Fibroblast of peridontal ligament (primary cell): ENCODE data around the gene ATP6V1B1.

Source experiments
- DNase-seq: peaks from one replicate; pipeline ENCODE4 v3.0.0-alpha.2; 2010; ENCODE audit errors: extremely low read depth

The ATP6V1B1 gene

DNA sequence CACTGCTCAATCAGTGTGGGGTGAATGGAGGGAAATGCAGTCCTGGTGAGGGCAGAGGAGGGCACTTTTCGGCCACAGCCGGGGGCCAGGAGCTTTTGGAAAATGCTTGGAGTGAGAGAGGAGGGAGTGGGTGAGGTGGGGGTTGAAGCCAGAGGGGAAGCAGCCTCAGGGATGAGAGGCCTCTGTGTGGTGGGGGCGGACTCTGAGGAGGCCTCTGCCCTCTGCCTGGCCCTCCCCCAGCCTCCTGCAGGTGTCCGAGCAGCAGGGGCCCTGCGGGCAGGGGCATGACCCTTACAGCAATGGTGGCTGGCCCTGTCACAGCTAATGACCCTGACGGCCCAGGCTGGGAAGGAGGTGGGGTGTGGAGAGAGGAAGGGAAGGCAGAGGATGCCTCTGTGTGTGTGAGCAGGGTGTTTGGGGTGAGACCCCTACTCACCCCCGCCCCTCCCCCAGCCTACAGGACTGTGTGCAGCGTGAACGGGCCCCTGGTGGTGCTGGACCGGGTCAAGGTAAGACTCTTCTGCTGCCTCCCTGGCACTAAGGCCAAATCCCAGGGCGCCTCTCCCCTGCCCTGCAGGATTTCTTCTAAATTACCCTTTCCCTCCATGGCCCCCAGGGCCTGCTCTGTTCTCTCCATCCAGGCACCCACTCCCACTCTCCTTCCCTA, 7.6 kb downstream of the ATP6V1B1 start:
- no peak for DNase-seq

DNA sequence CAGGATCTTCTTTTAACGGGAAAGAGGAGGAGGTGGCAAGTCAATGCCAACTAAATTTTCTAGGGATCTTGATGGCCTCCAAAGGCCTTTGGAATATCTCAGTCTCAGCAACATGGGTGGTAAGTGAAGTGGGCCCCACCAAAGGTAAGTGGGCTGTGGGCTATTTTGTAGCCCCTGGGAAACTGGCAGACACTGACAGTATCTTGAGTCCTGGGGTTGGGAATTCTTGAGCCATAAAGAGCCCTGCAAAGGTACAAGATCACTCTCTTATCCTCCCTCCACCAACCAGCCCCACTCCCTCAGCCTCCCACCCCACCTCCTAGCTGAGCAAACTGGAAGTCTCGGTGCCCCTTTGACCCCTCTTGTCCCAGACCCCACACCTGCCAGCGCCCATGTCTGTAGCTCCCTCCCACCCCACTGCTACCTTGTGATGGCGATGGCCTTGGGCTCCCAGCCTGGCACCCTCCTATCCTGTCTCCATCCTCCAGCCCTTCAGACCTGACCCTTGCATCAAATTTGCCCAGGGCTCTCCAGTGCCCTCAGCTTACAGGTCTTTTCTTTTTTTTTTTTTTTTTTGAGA, 8.5 kb downstream of the ATP6V1B1 start:
- no peak for DNase-seq

DNA sequence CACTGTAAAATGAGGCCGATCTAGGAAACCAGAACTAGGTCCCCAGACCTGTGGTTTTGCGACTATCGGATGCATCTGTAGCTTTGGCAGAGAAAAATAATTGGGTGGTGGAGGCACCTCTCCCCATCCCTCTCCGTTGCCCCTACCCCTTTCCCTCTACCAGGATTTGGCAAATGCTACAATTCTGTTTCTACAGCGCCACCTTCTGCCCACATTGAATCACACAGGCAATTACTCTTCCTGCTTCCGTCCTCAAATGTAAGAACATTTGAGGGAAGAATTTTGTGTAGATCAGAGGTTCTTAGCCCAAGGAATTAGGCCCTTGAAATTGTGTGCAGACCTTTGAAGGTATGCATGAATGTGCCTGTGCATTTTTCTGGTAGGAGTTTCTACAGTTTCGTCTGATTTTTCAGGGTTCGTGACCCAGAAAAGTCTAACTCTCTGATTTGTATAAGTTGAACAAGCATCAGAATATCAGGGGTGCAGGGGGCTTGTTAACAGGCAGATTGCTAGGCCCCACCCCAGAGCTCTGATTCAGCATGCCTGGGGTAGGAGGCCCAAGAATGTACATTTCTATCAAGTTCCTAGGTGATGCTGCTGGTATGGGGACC, 11.2 kb downstream of the ATP6V1B1 start:
- DNase-seq, result peak; percentile 71

DNA sequence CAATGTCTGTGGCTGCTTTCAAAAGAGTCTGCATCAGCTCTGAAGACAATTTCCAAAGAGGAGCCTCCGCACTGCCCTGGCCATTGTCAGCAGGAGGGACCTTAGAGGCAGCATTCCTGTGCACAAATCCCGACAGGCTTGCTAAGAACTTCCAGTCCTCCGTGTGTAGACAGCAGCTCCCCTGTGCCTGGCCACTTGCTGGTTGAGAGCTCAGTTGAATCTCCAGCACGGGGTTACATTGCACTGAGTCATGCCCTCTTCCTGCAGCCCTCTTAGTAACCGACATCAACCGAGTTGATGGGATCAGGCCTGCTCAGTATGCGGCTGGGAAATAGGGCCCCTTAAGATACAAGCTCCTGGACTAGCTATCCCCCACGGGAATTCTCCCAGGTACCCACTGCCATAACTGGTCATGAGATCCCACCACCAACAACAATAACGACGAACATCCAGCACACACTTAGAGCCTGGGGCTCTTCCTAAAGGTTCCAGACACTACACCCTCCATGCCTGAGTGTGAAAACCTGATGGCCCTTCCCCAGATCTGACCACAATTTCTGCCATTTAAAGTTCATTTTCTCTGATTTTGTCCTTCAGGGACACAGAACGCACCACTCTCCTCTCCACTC, 12.0 kb downstream of the ATP6V1B1 start:
- peak; percentile 27 for DNase-seq

DNA sequence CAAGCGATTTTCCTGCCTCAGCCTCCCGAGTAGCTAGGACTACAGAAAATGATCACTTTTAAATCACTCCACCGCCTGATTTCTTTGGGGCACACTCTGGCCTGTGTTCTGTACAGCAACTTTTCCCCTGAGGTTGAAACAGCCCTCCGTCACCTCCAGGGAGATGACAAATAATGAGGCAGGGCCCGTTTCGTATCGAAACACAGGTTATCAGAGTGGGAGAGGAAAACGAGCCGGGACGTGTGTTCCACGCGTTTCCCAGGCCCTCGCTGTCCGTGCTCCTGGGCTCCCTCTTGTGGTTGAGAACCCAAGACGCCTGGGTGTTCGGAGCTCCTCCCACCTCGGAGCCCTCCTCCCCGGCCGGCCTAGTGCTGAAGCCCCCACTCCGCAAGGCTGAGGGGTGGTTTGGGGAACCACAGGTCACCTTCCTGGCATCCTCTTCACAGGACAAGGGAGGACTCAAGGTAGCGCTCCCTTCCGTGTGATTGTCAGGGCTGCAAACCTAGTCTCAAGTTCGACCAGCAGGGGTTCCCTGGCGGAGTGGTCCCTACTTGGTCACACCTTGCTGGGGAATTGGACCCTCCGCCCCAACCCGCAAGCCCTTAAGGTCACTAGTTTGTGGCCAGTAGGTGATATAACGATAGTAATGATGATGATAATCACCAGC, 12.8 kb downstream of the ATP6V1B1 start:
- DNase-seq, result peak; percentile 73

DNA sequence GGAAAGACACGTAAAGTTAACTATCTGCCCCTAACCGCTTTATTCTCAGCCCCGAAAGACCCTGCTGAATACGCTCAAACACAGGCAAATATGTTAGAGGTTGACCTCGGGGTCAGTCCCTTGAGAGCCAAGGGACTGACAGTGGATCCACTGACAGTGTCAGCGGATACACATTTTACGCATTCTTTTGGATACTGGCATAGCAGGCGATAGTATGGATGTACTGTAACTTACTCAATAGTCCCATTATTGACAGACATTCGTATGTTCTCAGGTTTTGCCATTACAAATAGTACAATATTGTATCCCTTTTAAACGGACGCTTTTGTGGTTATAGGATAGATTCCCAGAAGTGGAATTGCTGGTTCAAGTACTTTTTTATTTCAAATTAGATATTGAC, 13.4 kb downstream of the ATP6V1B1 start:
- no peak for DNase-seq

DNA sequence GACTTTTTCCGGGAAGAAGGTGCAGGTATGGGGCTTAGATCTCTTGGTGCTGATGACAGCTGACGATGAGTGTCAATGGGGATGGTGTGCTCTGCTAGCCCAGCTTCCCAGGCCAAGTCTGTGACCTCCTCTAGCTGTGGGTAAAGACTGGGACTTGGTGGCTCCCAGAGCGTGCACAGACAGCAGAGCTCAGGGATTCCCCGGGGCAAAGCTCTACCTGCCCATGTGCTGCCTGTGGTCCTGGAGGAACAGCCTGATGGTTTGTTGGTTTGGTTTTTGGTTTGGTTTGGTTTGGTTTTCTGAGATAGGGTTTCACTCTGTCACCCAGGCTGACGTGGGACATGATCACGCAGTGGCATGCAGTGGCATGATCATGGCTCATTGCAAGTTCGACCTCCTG, 19.2 kb downstream of the ATP6V1B1 start:
- DNase-seq, result no peak

DNA sequence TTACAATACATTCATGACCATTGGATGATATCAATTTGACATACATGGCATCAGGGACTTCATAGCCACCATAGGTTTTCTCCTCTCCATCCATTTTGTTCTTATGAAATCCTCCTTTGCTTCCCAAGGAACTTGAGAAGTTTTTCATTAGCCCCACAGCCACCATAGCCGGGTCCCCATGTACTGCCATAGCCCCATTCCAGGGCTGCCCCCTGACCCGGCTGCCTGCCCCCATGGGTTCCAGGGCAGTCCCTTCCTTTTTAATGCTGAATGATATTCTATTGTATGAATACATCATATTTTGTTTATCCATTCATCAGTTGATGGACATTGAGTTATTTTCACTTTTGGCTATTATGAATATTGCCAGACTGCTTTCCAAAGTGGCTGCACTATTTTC, 20.4 kb downstream of the ATP6V1B1 start:
- no peak for DNase-seq

DNA sequence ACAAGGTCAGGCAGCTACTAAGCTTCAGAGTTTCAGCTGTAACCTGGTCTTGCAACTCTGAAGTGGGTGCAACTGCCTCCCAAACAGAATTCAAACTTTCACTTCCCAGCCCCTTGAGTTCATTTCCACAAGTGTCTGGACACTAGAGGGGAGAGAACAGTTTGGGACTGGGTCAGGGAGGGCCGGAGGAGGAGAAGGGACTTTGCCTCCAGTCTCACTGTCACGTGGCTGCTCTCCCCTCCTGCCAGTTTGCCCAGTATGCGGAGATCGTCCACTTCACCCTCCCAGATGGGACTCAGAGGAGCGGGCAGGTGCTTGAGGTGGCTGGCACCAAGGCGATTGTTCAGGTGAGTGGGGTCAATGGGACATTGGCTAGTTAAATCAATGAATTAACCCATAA, 22.1 kb downstream of the ATP6V1B1 start:
- DNase-seq, result no peak

DNA sequence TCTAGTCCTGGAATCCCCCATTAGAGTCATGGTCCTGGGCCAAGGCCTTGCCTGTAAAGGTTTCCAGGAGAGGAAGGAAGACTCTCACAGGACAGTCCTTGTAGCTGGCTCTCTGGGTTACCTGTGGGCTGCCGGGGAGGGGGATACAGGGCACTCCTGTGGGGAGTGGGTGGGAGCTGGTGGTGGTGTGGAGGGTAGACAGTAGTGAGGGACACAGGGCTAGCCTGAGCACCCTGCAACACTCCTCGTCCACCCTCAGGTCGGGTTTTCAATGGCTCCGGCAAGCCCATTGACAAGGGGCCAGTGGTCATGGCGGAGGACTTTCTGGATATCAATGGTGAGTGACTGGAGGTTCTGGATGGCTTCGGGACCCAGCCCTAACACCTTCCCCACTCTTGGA, 23.1 kb downstream of the ATP6V1B1 start:
- DNase-seq, result no peak

DNA sequence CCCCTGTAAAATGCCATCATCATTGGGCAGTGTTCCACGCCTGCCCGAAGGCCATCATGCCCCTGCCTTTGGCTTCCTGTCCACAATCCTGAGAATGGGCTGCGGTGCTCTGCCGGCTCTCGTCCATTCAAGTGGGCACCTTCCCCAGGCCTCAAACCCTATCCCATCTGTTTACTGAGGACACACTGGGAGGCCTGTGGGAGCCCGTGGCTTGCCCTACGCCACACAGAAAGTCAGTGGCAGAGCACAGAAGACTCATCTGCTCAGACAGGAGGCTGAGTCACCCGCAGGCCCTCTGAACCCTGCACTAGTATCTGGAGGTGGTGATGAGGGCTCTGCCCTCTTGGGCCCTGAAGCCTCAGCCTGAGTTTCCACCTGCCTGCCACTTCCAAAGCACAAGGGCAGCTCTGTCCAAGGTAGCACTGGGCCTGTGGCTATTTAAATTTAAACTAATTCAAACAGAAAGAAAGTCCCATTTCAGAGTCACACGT, 23.6 kb downstream of the ATP6V1B1 start:
- DNase-seq, result no peak

DNA sequence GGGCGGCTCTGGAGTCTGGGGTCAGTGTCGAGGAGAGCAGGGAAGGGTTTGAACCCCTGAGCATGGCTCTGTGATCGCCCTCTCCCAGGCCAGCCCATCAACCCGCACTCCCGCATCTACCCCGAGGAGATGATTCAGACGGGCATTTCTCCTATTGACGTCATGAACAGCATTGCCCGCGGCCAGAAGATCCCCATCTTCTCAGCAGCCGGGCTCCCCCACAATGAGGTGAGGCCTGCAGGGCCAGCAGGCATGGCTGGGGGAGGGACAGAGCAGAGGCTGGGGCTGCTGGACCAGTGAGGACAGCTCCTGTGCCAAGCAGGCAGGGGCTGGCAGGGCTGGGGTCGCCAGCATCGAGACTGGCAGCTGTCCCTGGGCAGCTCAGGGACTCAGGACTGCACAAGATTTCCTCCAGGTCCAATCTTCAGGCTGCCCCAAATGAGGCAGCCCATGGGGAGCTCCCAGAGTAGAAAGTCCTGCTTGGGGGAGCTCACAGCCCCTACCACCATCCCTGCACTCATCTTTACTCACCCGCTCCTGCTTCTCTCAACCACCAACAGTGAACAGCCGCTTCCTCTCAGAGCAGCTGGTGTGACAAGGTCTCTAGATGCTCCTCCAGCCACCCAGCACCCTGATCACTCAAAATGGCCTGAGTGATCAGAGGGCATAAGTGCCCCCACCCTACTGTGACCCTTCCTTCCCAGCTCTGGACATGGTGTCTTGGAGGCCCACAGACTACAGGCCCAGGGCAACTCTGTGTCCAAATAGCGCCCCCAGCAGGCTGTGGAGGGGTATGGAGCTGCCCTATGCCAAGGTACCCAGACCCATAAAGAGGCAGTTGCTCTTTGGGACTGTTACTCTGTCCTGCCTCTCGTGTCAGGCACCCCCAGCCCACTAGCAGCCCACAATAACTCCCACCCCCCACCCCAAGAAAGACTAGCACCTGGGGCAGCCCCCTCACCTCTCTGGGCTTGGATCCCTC, 24.4 kb downstream of the ATP6V1B1 start:
- DNase-seq, result no peak

DNA sequence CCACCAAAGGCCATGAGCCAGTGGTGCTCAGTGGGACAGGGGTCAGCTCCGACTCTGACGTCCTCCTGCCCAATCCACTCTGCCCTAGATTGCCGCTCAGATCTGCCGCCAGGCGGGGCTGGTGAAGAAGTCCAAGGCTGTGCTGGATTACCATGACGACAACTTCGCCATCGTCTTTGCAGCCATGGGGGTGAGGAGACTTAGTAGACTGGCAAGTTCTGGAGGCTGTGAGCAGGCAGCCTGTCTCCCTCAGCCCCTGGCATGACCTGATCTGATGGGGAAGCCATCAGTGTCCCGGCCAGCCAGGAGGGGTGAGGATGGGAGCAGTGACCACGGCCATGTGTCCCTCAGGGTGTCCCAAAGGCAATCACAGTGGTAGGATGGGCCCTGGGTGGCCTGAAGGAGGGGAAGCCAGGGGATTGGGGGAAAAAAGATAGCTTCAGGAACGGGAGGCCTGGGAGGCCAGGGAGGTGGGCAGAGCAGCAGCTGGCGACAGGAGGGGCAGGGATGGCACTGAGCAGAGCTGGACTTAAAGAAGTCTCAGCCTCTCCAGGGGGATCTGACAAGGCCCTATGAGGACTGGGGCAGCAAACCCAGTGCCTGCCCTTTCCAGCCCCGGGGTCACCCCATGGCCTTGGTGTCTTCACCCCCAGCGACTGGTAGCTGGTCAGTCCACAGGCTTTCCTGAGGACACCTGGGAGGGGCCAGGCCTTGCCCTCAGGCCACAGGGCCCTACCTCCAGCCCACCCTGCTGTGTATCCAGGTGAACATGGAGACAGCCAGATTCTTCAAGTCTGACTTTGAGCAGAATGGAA, 25.3 kb downstream of the ATP6V1B1 start:
- no peak for DNase-seq

DNA sequence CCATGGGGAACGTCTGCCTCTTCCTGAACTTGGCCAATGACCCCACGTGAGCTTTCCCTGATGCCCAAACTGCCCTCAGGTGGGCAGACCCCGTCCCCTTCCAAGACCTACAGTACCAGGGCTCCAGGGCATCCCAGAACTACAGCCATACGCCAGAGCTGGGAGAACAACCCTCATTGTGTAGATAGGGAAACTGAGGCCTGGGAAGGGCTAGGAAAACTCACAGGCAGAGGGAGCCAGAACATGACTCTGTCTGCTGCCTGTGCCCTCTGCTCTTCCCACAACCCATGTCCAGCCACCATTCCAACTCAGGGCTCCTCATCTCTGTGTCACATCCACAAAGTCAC, 25.9 kb downstream of the ATP6V1B1 start:
- DNase-seq, result no peak

DNA sequence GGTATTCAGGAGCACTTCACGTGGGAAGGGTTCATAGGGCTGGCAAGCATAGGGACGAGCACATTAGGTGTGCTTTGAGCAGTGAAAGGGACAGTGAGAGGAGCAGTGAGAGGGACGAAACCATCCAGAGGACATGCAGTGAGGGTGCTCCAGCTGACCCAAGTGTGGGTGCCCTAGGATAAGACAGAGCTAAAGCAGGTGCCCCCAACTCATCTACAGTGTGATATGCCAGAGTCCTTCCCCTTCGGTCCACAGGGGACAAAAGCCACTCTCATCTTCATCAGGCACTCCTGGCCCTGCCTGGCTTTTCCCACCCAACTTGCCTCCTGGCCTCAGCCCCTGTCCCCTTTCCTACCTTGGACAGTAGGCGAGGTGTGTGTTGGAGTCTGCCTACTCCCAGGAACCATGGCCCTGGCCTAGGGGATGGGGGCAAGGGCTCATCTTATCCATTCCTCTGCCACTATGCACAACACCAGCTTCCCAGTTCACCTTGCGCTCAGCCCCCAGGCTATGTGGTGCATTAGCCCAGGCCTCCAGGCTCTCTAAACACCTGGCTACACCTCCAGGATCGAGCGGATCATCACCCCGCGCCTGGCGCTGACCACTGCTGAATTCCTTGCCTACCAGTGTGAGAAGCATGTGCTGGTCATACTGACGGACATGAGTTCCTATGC, 26.6 kb downstream of the ATP6V1B1 start:
- DNase-seq, result no peak

DNA sequence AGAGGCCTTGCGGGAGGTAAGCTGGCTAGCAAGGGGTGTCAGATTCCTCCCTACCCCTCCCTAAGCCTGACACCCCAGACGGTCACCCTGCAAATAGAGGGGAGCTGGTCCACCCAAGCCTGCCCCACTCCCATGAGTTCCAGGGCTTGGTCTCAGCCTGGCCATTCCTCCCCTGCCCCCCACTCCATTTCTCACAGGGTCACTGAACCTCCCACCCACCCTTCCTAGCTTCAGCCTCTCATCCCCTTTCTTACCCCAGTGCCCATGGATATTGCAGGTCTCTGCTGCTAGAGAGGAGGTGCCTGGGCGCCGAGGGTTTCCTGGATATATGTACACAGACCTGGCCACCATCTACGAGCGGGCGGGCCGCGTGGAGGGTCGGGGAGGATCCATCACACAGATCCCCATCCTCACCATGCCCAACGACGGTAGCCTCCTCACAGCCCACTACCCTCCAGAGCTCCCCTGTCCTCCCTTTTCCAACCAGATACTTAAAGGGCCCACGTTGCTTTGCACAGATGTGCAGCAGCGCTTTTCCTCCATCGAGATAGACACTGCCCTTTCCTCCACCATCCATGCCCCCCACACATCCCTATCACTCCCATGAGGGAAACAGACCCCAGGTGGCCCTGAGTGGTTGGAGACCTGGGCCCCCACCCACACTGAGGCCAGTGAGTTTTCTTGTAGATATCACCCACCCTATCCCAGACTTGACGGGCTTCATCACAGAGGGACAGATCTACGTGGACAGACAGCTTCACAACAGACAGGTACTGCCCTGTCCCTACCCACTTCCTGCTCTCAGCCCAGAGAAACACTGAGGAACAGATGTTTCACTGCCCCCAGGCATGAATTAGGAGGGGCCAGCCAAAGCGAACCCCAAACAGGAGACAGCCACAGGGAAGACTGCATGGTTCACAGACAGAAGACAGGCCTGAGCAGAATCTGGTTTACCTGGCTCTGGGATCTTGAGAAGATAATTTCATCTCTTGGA, 27.5 kb downstream of the ATP6V1B1 start:
- DNase-seq, result no peak

DNA sequence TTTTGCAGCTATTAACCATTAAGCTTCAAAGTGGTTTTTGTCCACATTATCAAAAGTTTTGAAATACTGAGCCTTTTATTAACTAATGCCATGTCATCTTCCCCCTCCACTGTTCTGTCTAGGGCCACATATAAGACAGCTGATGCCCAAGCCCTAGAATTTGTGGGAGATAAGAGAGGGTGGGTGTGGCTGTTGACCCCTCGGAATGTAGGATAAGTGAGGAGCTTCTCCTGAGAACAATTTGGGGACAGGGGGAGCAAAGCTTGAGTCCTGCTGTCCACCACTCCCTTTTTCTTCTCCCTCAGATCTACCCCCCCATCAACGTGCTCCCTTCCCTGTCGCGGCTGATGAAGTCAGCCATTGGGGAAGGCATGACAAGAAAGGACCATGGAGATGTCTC, 28.4 kb downstream of the ATP6V1B1 start:
- DNase-seq, result no peak

DNA sequence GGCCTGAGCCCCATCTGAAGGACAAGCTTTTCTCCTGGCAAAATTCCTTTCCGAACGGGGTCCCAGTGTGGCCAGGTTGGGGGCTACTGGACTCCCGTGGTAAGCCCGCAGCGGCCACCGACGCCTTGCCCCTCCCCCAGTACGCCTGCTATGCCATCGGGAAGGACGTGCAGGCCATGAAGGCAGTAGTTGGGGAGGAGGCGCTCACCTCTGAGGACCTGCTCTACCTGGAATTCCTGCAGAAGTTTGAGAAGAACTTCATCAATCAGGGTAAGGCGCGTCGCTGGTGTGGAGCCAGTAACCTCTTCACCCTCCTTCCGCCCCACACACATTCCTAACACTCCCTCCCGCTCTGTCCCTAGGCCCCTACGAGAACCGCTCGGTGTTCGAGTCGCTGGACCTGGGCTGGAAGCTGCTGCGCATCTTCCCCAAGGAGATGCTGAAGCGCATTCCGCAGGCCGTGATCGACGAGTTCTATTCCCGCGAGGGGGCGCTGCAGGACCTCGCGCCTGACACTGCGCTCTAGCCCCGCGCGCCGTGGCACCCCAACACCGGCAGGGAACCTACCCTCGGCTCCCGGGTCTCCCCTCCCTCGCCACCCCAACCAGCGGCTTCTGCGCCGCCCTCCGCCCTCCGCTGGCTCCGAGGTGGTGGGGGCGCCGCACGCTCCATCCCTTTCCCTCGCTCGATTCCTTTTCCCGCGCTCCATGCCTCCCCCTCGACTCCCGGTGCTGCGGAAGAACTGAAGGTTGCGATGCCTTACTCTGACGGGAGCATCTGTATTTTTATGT, 29.1 kb downstream of the ATP6V1B1 start:
- peak; percentile 53 for DNase-seq
